Stimulated activated CD4-positive, alpha-beta T cell treated with anti-CD3 and anti-CD28 coated beads, Interleukin-1b, Interleukin-23, amount 100 ng/mL, for 4 hours (primary cell): ENCODE results near the gene COA8.

Experiments used
- DNase-seq, 2 donors: peaks; one replicate each; pipeline ENCODE4 v3.0.0-alpha.2; 2020; ENCODE audit warnings: low read depth in 2 of 2

Gene COA8

DNA sequence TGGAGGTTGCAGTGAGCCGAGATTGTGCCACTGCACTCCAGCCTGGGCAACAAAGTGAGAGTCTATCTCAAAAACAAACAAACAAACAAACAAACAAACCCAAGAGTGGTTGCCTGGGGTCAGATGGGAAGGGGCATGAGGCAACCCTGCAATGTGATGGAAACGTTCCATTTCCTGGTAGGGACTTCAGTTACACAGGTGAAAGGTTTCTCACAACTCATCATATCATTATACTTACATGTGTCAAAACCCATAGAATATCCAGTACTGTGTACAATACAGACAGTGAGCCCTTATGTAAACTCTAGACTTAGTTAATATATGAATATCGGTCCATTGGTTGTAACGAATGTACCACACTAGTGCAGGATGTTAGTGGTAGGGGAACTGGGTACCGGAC is 59.1 kb downstream of the COA8 start:
- DNase-seq, result no peak

- no peak for DNase-seq
Measured at GRCh38 chr14:103623308-103623707, 60.5 kb downstream of the COA8 start.

DNA sequence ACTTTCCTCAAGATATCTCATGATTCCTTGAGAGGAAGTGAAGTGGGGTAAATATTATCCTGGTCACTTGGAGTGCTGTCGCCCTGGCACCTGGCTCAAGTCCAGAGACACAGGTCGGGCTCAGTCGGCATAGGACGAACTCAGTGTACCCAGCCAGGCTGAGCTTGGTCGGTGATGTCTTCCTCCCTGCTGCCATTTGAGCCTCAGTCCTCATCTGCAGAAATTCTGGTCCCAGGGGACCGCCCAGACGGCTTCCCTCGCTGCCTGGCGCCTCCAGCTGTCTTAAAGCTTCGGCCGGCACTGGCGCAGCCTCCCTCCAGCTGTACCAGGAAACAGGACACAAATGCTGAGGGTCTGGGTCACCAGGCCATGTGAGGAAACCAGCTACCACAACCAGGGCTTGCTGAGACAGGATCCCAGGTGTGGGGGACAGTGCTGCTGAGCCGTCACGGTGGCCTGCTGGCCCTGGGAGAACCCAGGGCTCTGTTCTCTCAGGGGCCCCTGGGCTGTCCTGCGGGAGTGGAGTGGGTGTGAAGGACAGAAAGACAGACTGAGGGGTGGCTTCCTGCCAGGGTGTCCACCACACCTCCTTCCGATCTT is 61.2 kb downstream of the COA8 start:
- no peak for DNase-seq

- DNase-seq, result no peak
Measured at GRCh38 chr14:103624860-103625259, 62.1 kb downstream of the COA8 start.

- DNase-seq, result no peak
Measured at GRCh38 chr14:103625356-103626095, 62.8 kb downstream of the COA8 start.

DNA sequence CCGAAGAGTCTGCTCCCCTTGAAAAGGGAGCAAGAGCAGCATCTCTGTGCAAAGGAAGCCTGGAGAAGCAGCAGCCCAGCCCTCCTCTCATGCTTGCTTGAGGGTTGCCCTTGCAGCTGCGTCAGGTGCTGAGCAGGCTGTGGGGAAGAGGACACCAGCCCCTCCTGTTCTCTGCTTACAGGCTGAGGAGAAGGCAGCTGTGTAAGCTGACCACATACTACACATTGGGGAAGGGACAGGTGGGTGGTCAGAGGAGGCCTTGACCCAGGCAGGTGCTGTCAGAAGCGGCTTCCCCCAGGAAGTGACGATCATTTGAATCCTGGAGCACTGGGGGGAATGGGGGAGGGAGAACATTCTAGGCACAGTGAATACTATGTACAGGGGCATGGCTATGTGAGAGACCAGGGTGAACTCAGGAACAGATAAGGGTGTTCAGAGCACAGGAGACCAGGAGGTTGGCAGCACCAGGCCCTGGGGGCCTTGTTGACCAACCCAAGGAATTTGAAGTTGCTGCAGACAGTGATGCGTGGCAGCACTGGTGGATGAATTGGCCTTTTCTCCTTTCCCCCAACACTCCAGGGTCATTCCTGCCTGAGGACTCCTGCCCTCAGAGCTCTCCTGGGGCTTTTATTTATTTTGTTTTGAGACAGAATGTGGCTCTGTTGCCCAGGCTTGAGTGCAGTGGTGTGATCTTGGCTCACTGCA is 63.5 kb downstream of the COA8 start:
- DNase-seq, result no peak

DNA sequence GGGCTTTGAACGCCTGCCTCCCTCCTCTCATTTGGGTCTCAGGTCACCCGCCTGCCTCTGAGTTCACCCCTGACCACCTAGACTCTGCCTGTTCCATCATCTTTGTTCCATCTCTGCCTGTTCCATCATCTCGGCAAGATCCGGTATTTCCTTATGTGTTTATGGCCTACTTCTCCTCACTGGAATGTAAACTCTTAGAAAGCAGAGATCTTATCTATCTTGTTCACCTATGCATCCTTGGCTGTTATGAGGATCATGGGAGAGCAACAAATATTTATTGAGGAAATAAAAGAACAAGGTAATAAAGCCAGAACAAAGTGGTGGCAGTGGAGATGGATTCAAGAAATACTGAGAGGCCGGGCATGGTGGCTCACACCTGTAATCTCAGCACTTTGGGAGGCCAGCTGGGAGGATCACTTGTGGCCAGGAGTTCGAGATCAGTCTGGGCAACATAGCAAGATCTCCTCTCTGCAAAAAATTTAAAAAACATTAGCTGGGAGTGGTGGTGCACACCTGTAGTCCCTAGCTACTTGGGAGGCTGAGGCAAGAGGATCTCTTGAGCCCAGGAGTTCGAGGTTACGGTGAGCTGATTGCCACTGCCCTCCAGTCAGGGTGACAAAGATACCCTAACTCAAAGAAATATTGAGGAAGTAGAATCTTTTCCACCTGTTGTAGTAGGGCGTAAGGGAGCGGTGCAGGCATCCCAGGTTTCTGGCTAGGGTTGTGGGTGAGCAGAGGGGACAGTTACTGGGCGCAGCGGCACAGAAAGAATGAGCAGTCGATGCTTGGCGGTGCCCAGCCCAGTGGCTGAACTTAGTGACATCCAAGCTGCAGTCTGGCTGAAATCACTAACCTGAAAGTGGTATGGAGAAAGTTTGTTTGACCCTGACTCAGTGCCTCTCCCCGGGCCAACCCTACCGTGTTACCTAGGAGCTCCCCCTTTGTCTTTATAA is 64.6 kb downstream of the COA8 start:
- no peak for DNase-seq

DNA sequence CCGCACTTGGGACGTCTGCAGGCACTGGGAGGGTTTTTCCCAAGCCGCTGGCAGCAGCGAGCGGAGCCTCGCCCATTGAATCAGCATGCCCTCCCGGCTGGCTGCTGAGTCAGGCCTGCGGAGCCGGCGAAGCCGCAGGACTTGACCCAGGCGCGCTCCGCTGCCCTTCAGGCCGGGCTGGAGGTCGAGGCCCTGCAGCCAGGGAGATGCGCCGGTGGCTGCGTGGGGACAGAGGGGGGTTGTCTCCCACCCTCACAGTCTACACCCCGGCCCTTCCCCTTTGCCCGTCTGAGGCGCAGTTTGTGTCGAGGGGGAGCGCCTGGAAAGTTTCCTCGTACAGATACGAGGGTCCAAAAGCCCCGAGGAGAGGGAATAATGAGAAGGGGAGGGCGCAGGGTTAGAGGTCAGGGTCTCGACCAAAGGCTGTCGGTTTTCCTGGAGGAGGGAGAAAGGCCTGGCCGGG is 65.5 kb downstream of the COA8 start:
- no peak for DNase-seq

- peak; percentile 78 to 89 for DNase-seq
Measured at GRCh38 chr14:103628684-103629502, 66.1 kb downstream of the COA8 start, which contains the start of gene KLC1. TSS of gene KLC1 (plus strand) at chr14:103629211. CDS start at chr14:103654565, 25,354 bp downstream.

GRCh38 chr14:103629503-103630121 is 66.9 kb downstream of the COA8 start:
- peak in 1 of 2 donors; percentile 45 for DNase-seq

- DNase-seq, result no peak
Measured at GRCh38 chr14:103630364-103631108, 67.8 kb downstream of the COA8 start.

GRCh38 chr14:103633391-103633790 is 70.6 kb downstream of the COA8 start:
- no peak for DNase-seq

DNA sequence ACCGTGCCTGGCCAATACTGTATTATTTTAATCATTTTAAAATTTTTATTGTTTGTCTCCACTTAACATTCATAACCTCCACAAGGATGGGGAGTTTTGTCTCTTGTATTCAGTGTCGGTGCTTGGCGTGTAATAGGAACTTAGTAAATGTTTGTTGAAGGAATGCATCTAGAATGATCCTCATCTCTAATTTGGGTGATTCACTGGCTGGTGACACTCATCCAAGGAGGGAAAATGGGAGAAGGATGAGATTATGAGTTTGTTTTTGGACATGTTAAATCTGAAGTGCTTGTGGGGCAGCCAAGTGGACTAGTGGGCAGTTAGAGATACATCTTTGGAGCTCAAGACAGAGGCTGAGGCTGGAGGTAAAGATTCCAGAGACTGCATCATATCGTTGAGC is 71.4 kb downstream of the COA8 start:
- no peak for DNase-seq

- no peak for DNase-seq
Measured at GRCh38 chr14:103638594-103638993, 75.8 kb downstream of the COA8 start.
